HEK293 (cell line): ENCODE data around the gene MYO5B.

ENCODE experiments used
- EGR2 ChIP-seq: fragments of 450-650 bp; formaldehyde crosslinking; IDR thresholded peaks from 2 replicates; pipeline ENCODE4 v1.5.1; 2016; ENCODE audit warnings: low read depth, missing biosample characterization, missing genetic modification characterization
- GFI1B ChIP-seq: fragments of 450-650 bp; formaldehyde crosslinking; IDR thresholded peaks from 2 replicates; pipeline ENCODE4 v1.5.1; 2016; ENCODE audit warnings: missing biosample characterization, missing genetic modification characterization
- KLF16 ChIP-seq: fragments of 450-650 bp; formaldehyde crosslinking; IDR thresholded peaks from 2 replicates; pipeline ENCODE4 v1.5.1; 2017; ENCODE audit warnings: missing biosample characterization, missing genetic modification characterization
- MYNN ChIP-seq: fragments of 450-650 bp; formaldehyde crosslinking; IDR thresholded peaks from 2 replicates; pipeline ENCODE4 v1.5.1; 2016; ENCODE audit warnings: missing biosample characterization, missing genetic modification characterization, borderline replicate concordance
- PRDM1 ChIP-seq: fragments of 450-650 bp; formaldehyde crosslinking; IDR thresholded peaks from 2 replicates; pipeline ENCODE4; 2016; ENCODE audit warnings: missing biosample characterization, missing genetic modification characterization
- SCRT2 ChIP-seq: fragments of 450-650 bp; formaldehyde crosslinking; IDR thresholded peaks from 2 replicates; pipeline ENCODE4 v1.5.1; 2016; ENCODE audit warnings: missing biosample characterization, missing genetic modification characterization
- SP3 ChIP-seq: fragments of 450-650 bp; formaldehyde crosslinking; IDR thresholded peaks from 2 replicates; pipeline ENCODE4 v1.5.1; 2016; ENCODE audit warnings: missing biosample characterization, missing genetic modification characterization
- SP7 ChIP-seq: fragments of 450-650 bp; formaldehyde crosslinking; IDR thresholded peaks from 2 replicates; pipeline ENCODE4 v1.5.1; 2016; ENCODE audit warnings: missing biosample characterization, missing genetic modification characterization
- YY1 ChIP-seq: fragments of 450-650 bp; formaldehyde crosslinking; IDR thresholded peaks from 2 replicates; pipeline ENCODE4 v1.5.1; 2018; ENCODE audit warnings: missing biosample characterization, missing genetic modification characterization
- ZBTB1 ChIP-seq: fragments of 450-650 bp; formaldehyde crosslinking; IDR thresholded peaks from 2 replicates; pipeline ENCODE4 v1.5.1; 2016; ENCODE audit warnings: missing biosample characterization, missing genetic modification characterization
- ZBTB17 ChIP-seq: fragments of 450-650 bp; formaldehyde crosslinking; IDR thresholded peaks from 2 replicates; pipeline ENCODE4 v1.5.1; 2016; ENCODE audit warnings: missing biosample characterization, missing genetic modification characterization
- ZFP69B ChIP-seq: fragments of 450-650 bp; formaldehyde crosslinking; IDR thresholded peaks from 2 replicates; pipeline ENCODE4 v1.5.1; 2016; ENCODE audit warnings: missing biosample characterization, missing genetic modification characterization
- ZNF184 ChIP-seq: fragments of 450-650 bp; IDR thresholded peaks from 2 replicates; pipeline ENCODE4 v1.5.1; 2018; ENCODE audit warnings: missing biosample characterization, mild to moderate bottlenecking, missing genetic modification characterization
- ZNF335 ChIP-seq: fragments of 450-650 bp; formaldehyde crosslinking; conservative IDR thresholded peaks from 2 replicates; pipeline ENCODE4 v1.5.1; 2016; ENCODE audit warnings: missing biosample characterization, missing genetic modification characterization
- ZNF341 ChIP-seq: fragments of 450-650 bp; formaldehyde crosslinking; IDR thresholded peaks from 2 replicates; pipeline ENCODE4; 2016; ENCODE audit warnings: low read depth, missing biosample characterization, missing genetic modification characterization
- ZNF394 ChIP-seq: fragments of 450-650 bp; formaldehyde crosslinking; IDR thresholded peaks from 2 replicates; pipeline ENCODE4 v1.5.1; 2016; ENCODE audit warnings: missing biosample characterization, missing genetic modification characterization, mild to moderate bottlenecking, moderate library complexity, borderline replicate concordance
- ZNF560 ChIP-seq: fragments of 450-650 bp; formaldehyde crosslinking; IDR thresholded peaks from 2 replicates; pipeline ENCODE4 v1.5.1; 2017; ENCODE audit warnings: missing biosample characterization, missing genetic modification characterization, borderline replicate concordance
- ZNF585B ChIP-seq: fragments of 450-650 bp; formaldehyde crosslinking; IDR thresholded peaks from 2 replicates; pipeline ENCODE4 v1.5.1; 2016; ENCODE audit warnings: missing biosample characterization, missing genetic modification characterization
- ZNF596 ChIP-seq: fragments of 450-650 bp; IDR thresholded peaks from 2 replicates; pipeline ENCODE4 v1.5.0; 2018; ENCODE audit warnings: missing biosample characterization, mild to moderate bottlenecking, missing genetic modification characterization, moderate library complexity
- ZNF626 ChIP-seq: fragments of 450-650 bp; sonication (Bioruptor Pico); formaldehyde crosslinking; IDR thresholded peaks from 2 replicates; pipeline ENCODE4 v1.5.1; 2018; ENCODE audit warnings: missing biosample characterization, missing genetic modification characterization, inconsistent platforms
- ZNF660 ChIP-seq: fragments of 450-650 bp; IDR thresholded peaks from 2 replicates; pipeline ENCODE4 v1.5.1; 2018; ENCODE audit warnings: missing biosample characterization, mild to moderate bottlenecking, missing genetic modification characterization
- TF ChIP-seq, protein P1 (sequence below): fragments of 450-650 bp; formaldehyde crosslinking; IDR thresholded peaks from 2 replicates; pipeline ENCODE4 v1.5.1; 2016; ENCODE audit warnings: missing biosample characterization, missing genetic modification characterization
- TF ChIP-seq, protein P2 (sequence below): fragments of 450-650 bp; formaldehyde crosslinking; conservative IDR thresholded peaks from 2 replicates; pipeline ENCODE4 v1.5.1; 2016; ENCODE audit warnings: low read depth, missing biosample characterization, missing genetic modification characterization
- TF ChIP-seq, protein P3 (sequence below): fragments of 450-650 bp; formaldehyde crosslinking; IDR thresholded peaks from 2 replicates; pipeline ENCODE4 v1.5.1; 2016; ENCODE audit warnings: missing biosample characterization, missing genetic modification characterization
- TF ChIP-seq, protein P4 (sequence below): fragments of 450-650 bp; formaldehyde crosslinking; IDR thresholded peaks from 2 replicates; pipeline ENCODE4 v1.5.1; 2016; ENCODE audit warnings: missing biosample characterization, missing genetic modification characterization
- TF ChIP-seq, protein P5 (sequence below): fragments of 450-650 bp; formaldehyde crosslinking; IDR thresholded peaks from 2 replicates; pipeline ENCODE4 v1.5.1; 2016; ENCODE audit warnings: missing biosample characterization, missing genetic modification characterization
- TF ChIP-seq, protein P6 (sequence below): fragments of 450-650 bp; formaldehyde crosslinking; IDR thresholded peaks from 2 replicates; pipeline ENCODE4 v1.5.1; 2016; ENCODE audit warnings: missing biosample characterization, missing genetic modification characterization

Gene MYO5B

DNA sequence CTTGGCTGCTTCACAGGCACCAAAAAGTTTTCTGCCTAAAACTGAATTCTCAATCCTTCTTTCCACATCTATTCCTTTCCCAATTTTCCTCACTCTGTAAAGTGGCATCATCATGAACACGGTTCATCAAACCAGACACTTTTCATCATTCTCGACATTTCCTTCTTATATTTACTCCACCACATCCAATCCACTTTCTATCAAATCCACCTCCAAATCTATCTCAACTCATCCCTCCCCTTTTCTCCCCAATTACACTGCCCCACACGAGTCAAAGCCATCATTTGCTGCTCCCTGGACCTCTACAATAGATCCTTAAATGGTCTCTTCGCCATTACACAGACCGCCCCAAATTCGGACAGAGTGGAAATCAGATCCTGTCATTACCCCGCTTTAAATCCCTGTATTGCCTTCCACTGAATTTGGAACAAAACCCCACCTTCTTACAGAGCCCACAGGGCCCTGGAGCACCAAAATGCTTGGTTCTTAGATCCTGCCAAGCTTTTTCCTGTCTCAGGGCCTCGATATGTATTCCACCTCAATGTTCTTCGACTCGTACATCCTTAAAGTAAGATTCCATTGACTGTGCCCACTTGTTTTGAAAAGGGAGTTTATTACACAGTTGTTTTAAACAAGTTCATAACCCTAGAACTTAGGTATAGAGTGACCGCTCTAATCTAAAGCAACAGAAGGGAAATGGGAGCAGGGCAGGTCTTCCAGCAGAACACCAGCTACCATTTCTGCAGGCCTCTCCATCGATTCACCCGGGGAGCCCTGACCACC is 382.5 kb downstream of the MYO5B start (continued):
- TF ChIP-seq, protein P1, sequence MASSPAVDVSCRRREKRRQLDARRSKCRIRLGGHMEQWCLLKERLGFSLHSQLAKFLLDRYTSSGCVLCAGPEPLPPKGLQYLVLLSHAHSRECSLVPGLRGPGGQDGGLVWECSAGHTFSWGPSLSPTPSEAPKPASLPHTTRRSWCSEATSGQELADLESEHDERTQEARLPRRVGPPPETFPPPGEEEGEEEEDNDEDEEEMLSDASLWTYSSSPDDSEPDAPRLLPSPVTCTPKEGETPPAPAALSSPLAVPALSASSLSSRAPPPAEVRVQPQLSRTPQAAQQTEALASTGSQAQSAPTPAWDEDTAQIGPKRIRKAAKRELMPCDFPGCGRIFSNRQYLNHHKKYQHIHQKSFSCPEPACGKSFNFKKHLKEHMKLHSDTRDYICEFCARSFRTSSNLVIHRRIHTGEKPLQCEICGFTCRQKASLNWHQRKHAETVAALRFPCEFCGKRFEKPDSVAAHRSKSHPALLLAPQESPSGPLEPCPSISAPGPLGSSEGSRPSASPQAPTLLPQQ (tag by site-specific recombination): peak; percentile 64
- TF ChIP-seq, protein P2, sequence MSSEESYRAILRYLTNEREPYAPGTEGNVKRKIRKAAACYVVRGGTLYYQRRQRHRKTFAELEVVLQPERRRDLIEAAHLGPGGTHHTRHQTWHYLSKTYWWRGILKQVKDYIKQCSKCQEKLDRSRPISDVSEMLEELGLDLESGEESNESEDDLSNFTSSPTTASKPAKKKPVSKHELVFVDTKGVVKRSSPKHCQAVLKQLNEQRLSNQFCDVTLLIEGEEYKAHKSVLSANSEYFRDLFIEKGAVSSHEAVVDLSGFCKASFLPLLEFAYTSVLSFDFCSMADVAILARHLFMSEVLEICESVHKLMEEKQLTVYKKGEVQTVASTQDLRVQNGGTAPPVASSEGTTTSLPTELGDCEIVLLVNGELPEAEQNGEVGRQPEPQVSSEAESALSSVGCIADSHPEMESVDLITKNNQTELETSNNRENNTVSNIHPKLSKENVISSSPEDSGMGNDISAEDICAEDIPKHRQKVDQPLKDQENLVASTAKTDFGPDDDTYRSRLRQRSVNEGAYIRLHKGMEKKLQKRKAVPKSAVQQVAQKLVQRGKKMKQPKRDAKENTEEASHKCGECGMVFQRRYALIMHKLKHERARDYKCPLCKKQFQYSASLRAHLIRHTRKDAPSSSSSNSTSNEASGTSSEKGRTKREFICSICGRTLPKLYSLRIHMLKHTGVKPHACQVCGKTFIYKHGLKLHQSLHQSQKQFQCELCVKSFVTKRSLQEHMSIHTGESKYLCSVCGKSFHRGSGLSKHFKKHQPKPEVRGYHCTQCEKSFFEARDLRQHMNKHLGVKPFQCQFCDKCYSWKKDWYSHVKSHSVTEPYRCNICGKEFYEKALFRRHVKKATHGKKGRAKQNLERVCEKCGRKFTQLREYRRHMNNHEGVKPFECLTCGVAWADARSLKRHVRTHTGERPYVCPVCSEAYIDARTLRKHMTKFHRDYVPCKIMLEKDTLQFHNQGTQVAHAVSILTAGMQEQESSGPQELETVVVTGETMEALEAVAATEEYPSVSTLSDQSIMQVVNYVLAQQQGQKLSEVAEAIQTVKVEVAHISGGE (tag by site-specific recombination): no peak
- TF ChIP-seq EGR2: no peak
- TF ChIP-seq ZFP69B (tag by site-specific recombination): no peak
- TF ChIP-seq YY1 (tag by site-specific recombination): no peak
- TF ChIP-seq, protein P3, sequence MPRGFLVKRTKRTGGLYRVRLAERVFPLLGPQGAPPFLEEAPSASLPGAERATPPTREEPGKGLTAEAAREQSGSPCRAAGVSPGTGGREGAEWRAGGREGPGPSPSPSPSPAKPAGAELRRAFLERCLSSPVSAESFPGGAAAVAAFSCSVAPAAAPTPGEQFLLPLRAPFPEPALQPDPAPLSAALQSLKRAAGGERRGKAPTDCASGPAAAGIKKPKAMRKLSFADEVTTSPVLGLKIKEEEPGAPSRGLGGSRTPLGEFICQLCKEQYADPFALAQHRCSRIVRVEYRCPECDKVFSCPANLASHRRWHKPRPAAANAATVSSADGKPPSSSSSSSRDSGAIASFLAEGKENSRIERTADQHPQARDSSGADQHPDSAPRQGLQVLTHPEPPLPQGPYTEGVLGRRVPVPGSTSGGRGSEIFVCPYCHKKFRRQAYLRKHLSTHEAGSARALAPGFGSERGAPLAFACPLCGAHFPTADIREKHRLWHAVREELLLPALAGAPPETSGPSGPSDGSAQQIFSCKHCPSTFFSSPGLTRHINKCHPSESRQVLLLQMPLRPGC (tag by site-specific recombination): no peak
- peak; percentile 86 for TF ChIP-seq SP7
- no peak for TF ChIP-seq ZNF560 (tag by site-specific recombination)
- TF ChIP-seq GFI1B (tag by site-specific recombination): no peak
- no peak for TF ChIP-seq ZNF184 (tag by site-specific recombination)
- TF ChIP-seq, protein P4, sequence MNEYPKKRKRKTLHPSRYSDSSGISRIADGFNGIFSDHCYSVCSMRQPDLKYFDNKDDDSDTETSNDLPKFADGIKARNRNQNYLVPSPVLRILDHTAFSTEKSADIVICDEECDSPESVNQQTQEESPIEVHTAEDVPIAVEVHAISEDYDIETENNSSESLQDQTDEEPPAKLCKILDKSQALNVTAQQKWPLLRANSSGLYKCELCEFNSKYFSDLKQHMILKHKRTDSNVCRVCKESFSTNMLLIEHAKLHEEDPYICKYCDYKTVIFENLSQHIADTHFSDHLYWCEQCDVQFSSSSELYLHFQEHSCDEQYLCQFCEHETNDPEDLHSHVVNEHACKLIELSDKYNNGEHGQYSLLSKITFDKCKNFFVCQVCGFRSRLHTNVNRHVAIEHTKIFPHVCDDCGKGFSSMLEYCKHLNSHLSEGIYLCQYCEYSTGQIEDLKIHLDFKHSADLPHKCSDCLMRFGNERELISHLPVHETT: 0 out of 2 replicates have a peak, but pooled peaks have one; percentile 37
- TF ChIP-seq KLF16 (tag by site-specific recombination): peak; percentile 45; the same call in 1 of the 2 replicates
- TF ChIP-seq MYNN (tag by site-specific recombination): no peak
- no peak for TF ChIP-seq ZNF585B (tag by site-specific recombination)
- TF ChIP-seq, protein P5, sequence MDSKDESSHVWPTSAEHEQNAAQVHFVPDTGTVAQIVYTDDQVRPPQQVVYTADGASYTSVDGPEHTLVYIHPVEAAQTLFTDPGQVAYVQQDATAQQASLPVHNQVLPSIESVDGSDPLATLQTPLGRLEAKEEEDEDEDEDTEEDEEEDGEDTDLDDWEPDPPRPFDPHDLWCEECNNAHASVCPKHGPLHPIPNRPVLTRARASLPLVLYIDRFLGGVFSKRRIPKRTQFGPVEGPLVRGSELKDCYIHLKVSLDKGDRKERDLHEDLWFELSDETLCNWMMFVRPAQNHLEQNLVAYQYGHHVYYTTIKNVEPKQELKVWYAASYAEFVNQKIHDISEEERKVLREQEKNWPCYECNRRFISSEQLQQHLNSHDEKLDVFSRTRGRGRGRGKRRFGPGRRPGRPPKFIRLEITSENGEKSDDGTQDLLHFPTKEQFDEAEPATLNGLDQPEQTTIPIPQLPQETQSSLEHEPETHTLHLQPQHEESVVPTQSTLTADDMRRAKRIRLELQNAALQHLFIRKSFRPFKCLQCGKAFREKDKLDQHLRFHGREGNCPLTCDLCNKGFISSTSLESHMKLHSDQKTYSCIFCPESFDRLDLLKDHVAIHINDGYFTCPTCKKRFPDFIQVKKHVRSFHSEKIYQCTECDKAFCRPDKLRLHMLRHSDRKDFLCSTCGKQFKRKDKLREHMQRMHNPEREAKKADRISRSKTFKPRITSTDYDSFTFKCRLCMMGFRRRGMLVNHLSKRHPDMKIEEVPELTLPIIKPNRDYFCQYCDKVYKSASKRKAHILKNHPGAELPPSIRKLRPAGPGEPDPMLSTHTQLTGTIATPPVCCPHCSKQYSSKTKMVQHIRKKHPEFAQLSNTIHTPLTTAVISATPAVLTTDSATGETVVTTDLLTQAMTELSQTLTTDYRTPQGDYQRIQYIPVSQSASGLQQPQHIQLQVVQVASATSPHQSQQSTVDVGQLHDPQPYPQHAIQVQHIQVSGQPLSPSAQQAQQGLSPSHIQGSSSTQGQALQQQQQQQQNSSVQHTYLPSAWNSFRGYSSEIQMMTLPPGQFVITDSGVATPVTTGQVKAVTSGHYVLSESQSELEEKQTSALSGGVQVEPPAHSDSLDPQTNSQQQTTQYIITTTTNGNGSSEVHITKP: peak; percentile 95
- TF ChIP-seq, protein P6, sequence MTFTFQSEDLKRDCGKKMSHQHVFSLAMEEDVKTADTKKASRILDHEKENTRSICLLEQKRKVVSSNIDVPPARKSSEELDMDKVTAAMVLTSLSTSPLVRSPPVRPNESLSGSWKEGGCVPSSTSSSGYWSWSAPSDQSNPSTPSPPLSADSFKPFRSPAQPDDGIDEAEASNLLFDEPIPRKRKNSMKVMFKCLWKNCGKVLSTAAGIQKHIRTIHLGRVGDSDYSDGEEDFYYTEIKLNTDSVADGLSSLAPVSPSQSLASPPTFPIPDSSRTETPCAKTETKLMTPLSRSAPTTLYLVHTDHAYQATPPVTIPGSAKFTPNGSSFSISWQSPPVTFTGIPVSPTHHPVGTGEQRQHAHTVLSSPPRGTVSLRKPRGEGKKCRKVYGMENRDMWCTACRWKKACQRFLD (tag by site-specific recombination): no peak
- 0 out of 2 replicates have a peak, but pooled peaks have one; percentile 21 for TF ChIP-seq ZNF660 (tag by site-specific recombination)
- TF ChIP-seq ZNF626 (tag by site-specific recombination): no peak
- peak; percentile 32; the same call in 1 of the 2 replicates for TF ChIP-seq ZNF335 (tag by site-specific recombination)
- TF ChIP-seq ZBTB17 (tag by site-specific recombination): peak; percentile 80
- no peak for TF ChIP-seq ZNF596 (tag by site-specific recombination)
- no peak for TF ChIP-seq SCRT2 (tag by site-specific recombination)
- no peak for TF ChIP-seq ZBTB1 (tag by site-specific recombination)
- TF ChIP-seq SP3: 0 out of 2 replicates have a peak, but pooled peaks have one; percentile 21
- peak; percentile 95 for TF ChIP-seq PRDM1
- no peak for TF ChIP-seq ZNF394 (tag by site-specific recombination)
- peak; percentile 56 for TF ChIP-seq ZNF341 (tag by site-specific recombination)
